DMS79 (cell line): ENCODE data around the gene CD79A.

Experiments used
- DNase-seq: peaks from one replicate; lab custom pipeline; 2025; lab: John Stamatoyannopoulos, UW

The CD79A gene

DNA sequence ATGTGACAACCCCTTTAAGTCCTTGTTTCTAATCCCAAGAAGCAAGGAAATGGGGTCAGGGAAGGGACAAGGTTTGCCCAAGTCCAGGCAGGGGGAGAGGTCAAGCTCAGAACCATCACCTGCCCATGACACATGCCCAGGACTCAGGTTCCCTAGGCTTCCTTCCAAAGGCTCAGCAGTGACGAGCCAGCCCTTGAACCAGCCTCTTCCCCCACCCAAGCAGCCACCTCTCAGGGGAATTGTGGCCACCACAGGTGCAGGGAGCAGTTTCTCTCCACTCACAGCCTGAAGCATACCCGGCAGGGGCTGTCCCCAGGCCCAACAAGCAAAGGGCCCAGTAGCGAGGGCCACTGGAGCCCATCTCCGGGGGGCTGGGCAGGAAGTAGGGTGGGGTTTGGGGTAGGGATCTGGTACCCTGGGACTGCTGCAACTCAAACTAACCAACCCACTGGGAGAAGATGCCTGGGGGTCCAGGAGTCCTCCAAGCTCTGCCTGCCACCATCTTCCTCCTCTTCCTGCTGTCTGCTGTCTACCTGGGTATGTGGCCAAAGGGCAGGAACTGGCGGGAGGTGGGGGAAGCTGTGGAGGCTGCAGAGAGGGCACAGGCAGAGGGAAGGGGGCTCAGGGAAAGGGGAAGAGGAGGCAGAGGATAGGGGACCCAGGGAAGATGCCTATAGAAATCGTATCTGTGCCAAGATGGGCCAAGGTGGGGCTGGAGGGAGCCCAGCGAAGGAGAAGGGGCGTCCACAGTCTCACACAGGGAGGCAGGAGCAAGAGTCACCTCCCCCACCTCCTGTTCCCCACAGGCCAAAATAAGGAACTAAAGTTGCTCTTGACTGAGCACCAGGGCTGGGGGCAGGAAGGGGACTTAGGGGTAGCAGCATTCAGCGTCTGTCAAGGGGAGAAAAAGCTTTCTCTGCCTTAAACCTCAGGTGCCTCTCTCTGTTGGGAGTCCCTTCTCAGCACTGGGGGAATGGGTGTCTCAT lies at the start of gene CD79A:
CD79A (plus strand) TSS at position 433 of the 986 bp plus-strand sequence; CDS start at position 459, 26 bp downstream.
- DNase-seq, result no peak

DNA sequence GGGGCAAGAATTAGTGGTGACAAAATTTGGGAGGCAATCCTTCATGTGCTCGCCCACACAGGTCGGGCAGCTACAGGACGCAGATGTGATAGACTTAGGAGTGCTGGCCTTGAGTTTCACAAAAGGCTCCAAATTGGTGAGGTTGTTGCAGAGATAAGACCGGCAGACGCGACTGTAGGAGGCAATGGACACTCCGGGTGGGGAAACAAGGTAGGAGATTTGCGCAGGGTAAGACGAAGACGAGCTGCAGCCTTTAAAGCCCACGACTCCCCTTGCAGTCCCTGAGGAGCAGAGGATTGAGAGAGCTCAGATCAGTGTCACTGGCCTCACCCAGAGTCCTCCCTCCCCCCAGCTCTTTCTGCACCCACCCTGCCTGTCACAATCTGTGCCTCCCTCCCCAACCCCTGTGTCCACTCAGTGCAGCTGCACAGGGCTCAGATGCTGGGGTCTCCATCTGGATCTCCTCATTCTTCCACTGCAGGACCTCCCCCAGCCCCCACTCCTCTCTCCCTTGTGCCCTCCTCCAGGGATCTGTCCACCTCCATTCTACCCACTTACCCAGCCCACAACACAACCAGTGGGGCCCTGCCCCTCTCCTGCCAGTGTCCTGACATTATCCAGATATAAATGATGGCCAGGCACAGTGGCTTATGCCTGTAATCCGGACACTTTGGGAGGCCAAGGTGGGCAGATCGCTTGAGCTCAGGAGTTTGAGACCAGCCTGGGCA lies 38.9 kb upstream of the CD79A start:
- DNase-seq, result no peak

DNA sequence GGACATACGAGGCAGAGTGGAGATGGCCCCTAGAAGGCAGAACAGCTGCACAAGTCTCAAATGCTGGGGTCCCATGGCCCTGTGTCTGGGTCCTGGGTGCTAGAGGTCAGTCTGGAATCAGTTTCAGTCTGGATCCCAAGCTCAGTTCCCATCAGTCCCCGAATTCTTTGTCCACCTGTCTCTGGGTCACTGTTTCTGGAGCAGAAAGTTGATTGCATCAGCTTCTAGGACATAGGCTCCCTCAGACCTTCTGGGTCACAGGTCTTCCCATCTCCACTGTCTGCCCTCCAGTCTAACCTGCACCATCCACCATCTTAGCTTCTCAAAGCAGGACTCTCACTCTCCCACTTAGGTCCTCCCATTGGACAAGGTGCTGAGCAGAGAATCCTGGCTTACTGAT lies 37.9 kb upstream of the CD79A start:
- DNase-seq, result no peak

DNA sequence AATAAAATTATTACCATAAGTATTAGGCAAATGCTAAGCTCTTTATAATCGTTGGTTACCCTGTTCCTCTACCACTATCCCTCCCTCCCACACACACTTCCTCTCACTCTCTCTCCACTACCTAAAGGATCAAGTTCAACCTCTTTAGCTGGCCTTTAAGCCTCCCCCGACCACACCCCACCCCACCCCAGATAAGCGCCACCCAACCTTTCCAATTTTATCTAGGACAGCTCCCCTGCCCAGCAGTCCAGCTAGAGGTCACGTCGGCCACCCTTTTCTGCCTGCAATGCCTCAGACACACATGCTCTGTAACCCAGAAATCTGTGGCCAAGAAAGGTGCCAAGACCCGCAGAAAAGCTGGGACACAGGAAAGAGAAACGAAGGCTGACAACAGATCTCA lies 33.7 kb upstream of the CD79A start:
- DNase-seq, result no peak

DNA sequence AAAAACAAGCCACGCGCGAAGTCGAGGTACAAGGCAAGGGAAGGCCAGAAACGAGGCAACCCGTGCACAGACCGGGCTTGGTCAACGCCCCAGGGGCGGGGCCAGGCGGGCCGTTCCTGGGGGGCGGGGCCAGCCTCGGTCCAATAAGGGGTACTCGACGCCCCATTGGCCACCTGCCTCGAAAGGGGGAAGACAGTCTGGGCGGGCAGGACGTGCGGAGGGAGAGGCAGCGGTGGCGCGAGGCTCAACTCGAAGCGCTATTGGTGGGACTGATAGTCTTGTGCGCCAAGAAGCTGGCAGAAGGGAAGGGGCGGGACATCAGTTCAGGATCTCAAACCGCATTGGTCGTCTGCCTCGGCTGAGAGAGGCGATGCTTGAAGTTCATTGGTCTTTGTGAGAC lies 32.5 kb upstream of the CD79A start, which contains the start of gene LYPD4:
LYPD4 (minus strand) TSS at position 83 of the 400 bp plus-strand sequence. CDS start 5,398 bp downstream, outside the sequence.
- no peak for DNase-seq

DNA sequence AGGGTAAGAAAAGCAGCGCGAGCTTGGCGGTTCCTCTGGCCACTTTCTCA lies 32.3 kb upstream of the CD79A start, which contains the start of gene DMRTC2:
DMRTC2 (plus strand) TSS at position 42 of the 50 bp plus-strand sequence. CDS start 2,387 bp downstream, outside the sequence.
- no peak for DNase-seq

DNA sequence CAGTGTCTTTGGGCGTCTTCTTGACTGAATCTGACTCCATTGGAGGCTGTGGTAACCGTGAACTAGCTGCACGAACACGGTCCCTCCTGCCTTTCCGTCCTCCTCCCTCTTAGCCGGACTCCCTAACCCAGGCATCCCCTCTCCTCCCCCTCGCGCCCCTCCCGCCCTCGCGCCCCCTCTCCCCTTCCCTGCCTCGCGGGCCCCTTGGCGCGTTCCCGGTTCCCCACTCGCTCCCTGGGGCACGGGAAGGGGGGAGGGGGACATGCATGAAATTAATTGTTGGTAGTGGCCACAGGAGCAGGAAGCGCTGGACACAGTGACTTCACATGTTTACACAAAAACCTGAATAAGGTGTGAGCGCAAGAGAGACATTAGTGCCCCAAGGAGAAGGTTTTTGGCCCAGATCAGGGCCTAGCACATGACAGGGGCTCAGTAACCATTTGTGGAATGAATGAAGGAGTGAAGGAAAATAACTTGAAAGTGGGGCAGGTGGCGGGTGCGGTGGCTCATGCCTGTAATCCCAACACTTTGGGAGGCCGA lies 32.0 kb upstream of the CD79A start:
- DNase-seq, result no peak

DNA sequence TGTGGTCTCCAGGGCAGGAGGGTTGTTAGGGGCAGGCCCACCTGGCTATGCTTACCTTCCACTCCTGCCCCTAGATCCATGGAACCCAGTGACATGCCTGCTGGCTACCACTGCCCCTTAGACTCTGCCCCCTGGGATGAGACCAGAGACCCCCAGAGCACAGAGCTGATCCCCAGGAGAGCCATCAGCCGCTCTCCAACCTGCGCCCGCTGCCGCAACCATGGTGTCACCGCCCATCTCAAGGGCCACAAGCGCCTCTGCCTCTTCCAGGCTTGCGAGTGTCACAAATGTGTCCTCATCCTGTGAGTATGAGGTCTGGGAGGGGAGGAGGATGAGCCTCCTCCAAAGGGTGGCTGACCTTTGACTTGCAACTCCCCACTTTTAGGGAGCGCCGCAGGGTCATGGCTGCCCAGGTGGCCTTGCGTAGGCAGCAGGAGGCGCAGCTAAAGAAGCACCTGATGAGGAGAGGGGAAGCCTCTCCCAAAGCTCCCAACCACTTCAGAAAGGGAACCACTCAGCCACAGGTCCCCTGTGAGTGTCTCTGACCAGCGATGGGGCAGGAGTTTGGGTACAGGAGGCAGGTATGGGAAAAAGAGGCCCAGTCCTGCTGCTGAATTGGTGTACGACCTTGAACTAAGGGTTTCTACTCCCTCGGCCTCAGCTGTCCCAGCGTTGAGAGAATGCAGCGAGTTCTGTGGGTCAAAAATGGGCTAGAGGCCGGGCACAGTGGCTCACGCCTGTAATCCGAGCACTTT lies 29.6 kb upstream of the CD79A start:
- DNase-seq, result no peak

DNA sequence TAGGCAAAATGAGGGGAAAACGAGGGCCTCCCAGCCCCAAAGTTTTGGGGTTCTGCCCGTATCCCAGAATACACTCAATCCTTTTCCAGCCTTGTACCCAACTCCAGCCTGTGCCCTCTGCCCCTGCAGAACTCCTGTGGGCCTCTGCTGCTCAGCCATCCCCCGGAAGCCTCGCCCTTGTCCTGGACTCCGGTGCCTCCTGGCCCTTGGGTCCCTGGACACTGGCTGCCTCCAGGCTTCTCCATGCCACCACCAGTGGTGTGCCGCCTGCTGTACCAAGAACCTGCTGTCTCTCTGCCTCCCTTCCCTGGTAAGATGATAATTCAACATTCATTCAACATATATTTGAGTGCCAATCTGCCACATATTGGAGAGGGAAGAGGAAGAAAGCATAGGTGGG lies 28.4 kb upstream of the CD79A start:
- no peak for DNase-seq

DNA sequence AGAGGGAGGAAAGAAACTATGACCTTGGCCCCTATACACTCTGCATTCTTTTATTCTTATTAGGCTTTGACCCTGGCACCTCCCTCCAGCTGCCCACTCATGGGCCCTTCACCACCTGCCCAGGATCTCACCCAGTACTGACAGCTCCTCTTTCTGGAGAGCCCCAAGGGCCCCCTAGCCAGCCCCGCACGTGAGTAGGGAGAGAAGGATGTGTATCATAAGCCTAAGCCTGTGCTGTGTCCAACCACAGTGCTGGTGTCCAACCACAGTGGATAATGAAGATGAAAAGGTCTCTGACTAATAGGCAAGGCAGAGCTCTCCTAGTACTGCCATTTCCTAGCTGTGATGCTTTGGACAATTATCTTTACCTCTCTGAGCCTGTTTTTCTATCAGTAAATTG lies 28.0 kb upstream of the CD79A start:
- DNase-seq, result no peak

DNA sequence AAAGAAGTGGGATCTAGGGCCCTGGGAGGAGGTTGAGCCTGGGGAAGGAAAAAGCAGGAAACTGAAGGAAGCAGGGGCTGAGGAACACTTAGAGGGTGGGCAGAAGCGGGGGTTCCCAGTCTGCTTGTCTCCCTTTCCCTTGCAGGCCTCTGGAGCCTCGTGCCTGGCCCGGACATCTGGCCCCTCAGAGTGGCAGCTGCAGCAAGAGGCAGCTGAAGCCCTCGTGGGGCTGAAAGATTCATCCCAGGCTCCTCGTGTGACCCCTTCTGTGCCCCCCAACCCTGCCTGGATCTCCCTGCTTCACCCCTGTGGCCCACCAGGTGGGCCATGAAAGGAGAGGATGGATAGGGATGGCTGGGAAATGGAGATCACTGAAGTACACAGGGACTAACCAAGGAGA lies 26.7 kb upstream of the CD79A start:
- DNase-seq, result no peak

DNA sequence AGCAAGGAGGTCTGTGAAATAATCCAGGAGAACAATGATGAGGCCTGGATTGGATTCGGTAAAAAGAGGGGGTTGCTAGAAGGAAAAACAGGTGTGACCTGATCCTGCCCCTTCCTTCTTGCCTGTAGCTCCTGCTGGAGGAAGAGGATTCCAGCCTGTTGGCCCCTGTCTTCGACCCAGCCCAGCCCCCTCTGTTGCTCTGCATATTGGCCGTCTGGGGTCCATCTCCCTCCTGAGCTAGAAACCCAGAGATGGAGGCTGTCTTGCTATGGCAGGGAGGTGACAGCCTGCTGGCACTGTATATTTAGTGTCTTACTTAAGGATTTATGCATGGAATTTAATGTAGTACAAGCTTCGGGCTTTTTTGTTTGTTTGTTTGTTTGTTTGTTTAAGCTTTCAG lies 25.6 kb upstream of the CD79A start:
- DNase-seq, result no peak

DNA sequence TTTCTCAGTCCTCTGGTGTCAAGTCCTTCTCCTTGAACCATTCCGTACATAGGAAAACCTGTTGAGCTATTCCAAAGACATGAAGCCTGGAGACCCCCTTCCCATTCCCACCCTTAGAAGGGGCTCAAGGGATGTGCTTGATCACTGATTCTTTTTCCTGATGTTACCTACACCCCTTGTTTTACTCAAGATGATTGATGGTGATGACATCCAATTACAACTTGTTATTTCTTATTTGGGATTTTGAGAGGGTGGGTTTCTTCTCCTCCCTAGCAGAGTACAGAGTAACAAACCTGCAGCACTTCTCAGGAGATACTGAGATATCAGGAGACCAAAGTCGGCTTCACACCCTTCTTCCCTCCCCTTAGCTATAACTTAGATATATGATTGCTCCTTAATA lies 23.7 kb upstream of the CD79A start:
- no peak for DNase-seq

DNA sequence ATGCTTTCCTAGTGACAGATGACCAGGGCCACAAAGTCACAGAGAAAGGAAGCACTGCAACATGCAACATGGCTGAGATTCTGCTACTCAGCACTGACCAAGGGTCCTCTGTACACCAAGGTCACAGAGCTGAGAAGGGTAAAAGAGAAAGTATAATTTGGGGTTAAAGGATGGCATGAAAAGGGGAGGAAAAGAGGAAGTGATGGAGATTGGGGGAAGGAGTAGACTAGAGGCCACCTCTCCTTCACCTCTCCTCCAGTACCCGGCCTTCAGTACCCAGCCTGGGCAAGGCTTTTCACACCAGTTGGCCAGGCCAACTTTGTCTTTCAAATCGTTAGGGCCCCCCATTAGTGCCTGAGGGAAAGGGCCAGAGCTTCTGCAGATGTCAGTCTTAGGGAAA lies 23.3 kb upstream of the CD79A start:
- DNase-seq, result no peak

DNA sequence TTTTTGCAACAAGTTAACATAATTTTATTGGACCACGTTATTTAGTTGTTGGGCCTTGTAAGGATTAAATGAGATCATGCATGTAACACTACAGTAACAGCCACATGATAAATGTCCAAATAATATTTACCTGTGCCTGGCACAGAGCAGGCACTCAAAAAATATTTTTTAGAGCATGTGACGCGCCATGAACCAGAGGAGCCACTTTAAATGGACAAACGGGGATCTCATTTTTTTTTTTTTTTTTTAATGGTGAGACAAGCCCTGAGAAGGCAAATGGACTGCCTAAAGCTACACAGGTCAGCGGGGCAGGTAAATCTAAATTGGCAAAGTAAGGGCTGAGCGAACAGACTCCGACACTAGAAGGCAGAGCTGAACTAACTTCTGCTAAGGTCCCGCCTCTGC lies 17.9 kb upstream of the CD79A start:
- no peak for DNase-seq

DNA sequence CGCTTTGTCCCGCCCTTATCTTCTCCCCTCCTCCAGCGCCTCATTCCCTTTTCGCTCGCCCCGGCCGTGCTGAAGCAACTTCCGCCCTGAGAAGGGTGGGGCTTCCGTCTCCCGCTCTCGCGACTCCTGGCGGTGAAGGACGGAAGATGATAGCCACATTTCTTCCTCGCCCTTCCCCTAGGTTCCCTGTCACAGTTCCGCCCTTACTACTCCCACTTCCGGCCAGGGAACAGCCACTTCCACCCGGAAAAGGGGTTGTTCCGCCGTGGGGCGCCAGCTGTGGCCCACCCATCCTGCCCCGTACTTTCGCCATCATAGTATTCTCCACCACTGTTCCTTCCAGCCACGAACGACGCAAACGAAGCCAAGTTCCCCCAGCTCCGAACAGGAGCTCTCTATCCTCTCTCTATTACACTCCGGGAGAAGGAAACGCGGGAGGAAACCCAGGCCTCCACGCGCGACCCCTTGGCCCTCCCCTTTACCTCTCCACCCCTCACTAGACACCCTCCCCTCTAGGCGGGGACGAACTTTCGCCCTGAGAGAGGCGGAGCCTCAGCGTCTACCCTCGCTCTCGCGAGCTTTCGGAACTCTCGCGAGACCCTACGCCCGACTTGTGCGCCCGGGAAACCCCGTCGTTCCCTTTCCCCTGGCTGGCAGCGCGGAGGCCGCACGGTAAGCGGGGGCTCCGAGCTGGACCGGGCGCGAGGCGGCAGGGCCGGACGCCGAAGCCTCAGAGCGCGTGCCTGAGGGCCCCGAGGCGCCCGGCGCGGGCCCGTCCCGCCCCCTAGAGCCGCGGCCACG lies 17.3 kb upstream of the CD79A start, which contains the start of gene RPS19:
RPS19 (plus strand) TSS at position 638 of the 801 bp plus-strand sequence. CDS start 520 bp downstream, outside the sequence.
- peak; percentile 96 for DNase-seq

DNA sequence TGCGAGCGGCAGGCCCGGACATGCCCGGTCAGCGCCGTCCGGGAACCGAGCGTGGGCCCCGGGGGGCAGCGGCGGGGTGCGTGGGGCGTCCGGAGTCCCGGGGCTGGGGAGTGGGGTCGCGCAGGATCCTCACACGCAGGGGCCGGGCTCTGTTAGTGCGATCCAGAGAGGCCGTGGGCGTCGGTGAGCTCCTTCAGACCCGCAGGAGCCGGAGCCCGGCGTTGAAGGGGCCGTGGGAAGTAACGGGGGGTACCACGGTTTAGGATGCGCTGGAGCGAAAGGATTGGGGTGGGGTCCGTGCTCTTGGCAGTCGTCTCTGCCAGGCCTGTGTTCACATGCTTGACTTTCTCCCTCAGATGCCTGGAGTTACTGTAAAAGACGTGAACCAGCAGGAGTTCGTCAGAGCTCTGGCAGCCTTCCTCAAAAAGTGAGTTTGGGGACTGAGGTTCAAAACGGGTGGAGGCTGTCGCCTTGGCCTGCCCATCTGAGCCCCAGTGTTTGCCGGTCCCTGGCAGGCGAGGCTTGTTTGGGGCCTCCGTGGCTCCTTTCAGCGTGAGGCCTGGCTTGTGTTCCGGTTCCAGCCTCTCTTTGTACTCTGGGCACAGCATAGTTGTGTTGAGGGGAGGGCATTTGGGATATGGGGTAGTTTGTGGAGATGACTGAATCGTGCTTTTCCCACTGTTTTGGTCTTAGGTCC lies 16.5 kb upstream of the CD79A start:
- no peak for DNase-seq

DNA sequence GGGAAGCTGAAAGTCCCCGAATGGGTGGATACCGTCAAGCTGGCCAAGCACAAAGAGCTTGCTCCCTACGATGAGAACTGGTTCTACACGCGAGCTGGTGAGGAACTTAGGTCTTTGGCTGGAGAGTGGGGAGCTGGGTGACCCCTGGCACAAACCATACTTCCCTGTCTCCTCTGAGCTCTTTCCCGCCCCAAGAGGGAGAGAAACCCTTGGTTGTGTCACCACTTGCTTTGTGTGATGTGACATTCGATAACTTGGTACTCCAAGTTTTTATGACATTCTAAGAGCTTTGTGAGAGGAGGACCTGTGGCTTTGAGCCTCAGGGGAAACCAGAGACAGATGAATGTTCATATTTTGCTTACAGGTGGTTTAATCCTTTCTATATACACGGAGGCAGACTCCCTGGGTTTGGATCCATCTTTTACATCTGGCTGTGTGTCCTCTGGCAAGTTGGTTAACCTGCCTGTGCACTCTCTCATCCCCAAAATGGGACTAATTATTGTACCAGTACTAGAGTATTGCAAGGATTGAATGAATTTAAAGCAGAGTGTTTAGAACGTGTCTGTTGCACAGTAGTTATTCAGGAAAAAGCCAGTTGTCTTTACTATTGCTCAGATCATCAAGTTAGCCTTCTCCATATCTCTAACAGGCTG lies 15.8 kb upstream of the CD79A start:
- peak; percentile 47 for DNase-seq

DNA sequence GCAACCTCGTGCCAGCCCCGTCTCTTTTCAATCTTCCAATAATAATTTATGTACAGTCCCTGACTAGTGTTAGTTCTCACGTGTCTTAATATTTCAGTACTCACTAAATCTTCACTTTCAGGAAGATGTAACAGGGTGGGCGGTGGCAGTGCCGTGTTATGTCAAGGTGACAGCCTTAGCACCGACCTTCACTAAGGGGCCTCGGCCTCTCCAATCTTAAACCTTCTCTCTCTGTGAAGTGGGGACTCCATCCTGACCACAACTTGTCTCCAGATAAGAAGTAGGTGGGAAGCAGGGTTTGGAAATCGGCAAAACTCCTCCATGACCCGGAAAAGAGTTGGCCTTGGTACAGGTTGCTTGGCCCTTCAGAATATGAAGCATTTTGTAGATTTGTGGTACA lies 15.2 kb upstream of the CD79A start:
- DNase-seq, result no peak

DNA sequence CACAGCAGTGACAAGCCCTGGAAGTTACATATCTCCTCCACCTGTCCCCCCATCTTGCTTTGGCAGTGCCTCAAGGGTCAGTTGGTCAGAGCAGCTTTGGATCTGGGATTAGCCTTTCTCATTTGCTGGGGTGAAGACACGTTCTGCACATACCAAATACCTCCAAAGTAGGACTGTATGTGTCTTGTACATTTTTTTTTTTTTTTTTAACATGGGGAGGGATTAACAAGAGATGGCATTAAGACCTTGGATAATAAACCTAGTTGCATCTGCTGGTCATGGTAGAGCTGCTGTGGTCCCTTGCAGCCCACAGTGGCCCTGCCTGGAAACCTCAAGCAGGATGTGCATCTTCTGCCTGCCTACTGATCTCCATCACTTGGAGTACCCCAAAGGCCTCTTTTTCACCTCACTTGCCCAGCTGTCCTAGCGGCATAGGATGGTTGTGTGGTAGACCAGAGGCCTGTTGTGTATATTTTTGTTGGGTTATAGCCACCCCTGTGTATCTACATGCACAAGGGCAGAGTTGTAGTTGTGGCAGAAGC lies 14.6 kb upstream of the CD79A start:
- DNase-seq, result no peak
